Measurements from ENCODE around the gene TFIP11. TPM values are rescaled to one million over a fixed set of nuclear protein-coding genes. Genes with fewer than 3 reads are reported as not detected.
A peak's percentile ranks its signal among the peaks of the same experiment; 100 is the strongest.

Gene TFIP11
- total and polyA plus RNA-seq, 7 experiments from 2014 or later = 25.8 to 107 (median 67.9) TPM

DNA sequence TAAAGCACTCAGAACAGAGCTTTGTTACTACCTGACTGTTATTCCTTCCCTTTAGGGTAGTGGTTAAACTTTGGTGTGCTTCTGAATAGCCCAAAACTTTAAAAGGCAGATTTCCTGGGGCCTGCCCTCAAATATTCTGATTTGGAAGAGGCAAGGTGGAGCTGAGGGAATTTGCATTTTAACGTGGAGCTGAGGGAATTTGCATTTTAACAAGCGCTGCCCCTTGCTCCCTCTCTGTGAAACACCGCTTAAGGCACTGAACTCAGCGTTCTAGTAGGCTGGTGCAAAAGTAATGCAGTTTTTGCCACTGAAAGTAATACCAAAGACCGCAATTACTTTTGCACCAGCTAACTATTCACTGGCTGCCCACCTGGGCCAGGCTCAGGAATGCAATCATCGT, 42.7 kb upstream of the TFIP11 start:
- no peak overlapping the region for H3K27ac ChIP-seq (ENCODE audit: low read depth, low read length)
- H3K4me1 ChIP-seq (ENCODE audit: control insufficient read depth in 2 of 2, insufficient read depth in 2 of 2, low read length in 2 of 2) = no peaks in the 10 kb centered on the region
- ChIA-PET POLR2A (interaction anchor here (0.5 kb wide), 1 partner anchor 102 kb away, joined by 3 read pairs; no protein-coding TSS in a partner anchor), CTCF (interaction anchor here (0.6 kb wide), 1 partner anchor 88 kb away, joined by 3 read pairs; no protein-coding TSS in a partner anchor)
- intact Hi-C loops (cut with micrococcal nuclease) = no loop called here
- Mint-ChIP-seq H3K4me1 (peaks cover 0 to 37% (median 10%) of the 10 kb centered on the region in 7 donors), H3K27me3 (no peaks in the 10 kb centered on the region), H3K36me3 (peaks cover 0 to 9% (median 0%) of the 10 kb centered on the region in 5 donors), H3K27ac (no peak overlapping the region), H3K4me3 (no peak overlapping the region), H3K9me3 (peaks cover 0 to 2% (median 0%) of the 10 kb centered on the region in 11 donors)
- ATAC-seq (no peak), DNase-seq (no peak)
- H3K36me3 ChIP-seq (ENCODE audit: control insufficient read depth in 2 of 3, insufficient read depth in 3 of 3, low read length in 3 of 3) = no peaks in the 10 kb centered on the region
- H3K4me3 ChIP-seq (ENCODE audit: low read length) = no peak overlapping the region
- H3K27me3 ChIP-seq (ENCODE audit: control insufficient read depth in 2 of 2, insufficient read depth in 2 of 2, low read length in 2 of 2) = no peaks in the 10 kb centered on the region
- no peaks in the 10 kb centered on the region for H3K9me3 ChIP-seq (ENCODE audit: control insufficient read depth in 2 of 3, low read length in 3 of 3)

DNA sequence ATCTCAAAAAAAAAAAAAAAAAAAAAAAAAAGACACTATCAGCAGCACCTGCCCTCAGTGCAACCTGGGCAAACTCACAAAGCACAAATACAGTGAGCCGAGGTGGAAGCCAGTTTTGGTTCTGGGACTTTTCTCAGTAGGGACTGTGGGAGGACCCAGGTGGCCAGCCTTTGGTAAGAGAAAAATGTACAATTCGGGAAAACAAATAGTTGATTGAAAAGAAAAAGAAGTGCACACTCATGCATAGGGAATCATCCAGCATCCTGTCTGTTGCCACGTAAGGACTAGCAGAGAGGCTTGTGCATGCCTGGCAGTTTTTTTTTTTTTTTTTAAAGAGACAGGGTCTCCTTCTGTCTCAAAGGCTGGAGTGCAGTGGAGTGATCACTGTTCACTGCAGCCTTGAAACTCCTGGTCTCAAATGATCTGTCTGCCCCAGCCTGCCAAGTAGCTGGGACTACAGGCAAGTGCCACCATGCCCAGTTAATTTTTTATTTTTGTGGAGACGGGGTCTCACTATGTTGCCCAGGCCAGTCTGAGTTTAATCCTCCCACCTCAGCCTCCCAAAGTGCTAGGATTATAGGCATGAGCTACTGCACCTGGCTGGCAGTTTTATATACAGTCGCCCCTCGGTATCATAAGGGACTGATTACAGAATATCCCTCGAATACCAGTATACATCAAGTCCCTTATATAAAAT, 40.9 kb upstream of the TFIP11 start:
- H3K27ac Mint-ChIP-seq = peak overlapping the region in 2 of 9 donors; percentile 51 to 67
- H3K4me3 Mint-ChIP-seq = no peak overlapping the region
- no peaks in the 10 kb centered on the region for H3K27me3 ChIP-seq (ENCODE audit: control insufficient read depth in 2 of 2, insufficient read depth in 2 of 2, low read length in 2 of 2)
- H3K27me3 Mint-ChIP-seq = no peaks in the 10 kb centered on the region
- no peak for DNase-seq
- peaks cover 0 to 2% (median 0%) of the 10 kb centered on the region in 11 donors for H3K9me3 Mint-ChIP-seq
- no peaks in the 10 kb centered on the region for H3K4me1 ChIP-seq (ENCODE audit: control insufficient read depth in 2 of 2, insufficient read depth in 2 of 2, low read length in 2 of 2)
- H3K4me1 Mint-ChIP-seq = peaks cover 0 to 29% (median 11%) of the 10 kb centered on the region in 7 donors
- ATAC-seq = no peak
- peaks cover 0 to 10% (median 0%) of the 10 kb centered on the region in 5 donors for H3K36me3 Mint-ChIP-seq
- no peaks in the 10 kb centered on the region for H3K9me3 ChIP-seq (ENCODE audit: control insufficient read depth in 2 of 3, low read length in 3 of 3)
- ChIA-PET CTCF (no interaction called here), POLR2A (no interaction called here)
- H3K36me3 ChIP-seq (ENCODE audit: control insufficient read depth in 2 of 3, insufficient read depth in 3 of 3, low read length in 3 of 3) = no peaks in the 10 kb centered on the region
- intact Hi-C loops (cut with micrococcal nuclease) = no loop called here
- H3K27ac ChIP-seq (ENCODE audit: low read depth, low read length) = no peak overlapping the region
- H3K4me3 ChIP-seq (ENCODE audit: low read length) = no peak overlapping the region

DNA sequence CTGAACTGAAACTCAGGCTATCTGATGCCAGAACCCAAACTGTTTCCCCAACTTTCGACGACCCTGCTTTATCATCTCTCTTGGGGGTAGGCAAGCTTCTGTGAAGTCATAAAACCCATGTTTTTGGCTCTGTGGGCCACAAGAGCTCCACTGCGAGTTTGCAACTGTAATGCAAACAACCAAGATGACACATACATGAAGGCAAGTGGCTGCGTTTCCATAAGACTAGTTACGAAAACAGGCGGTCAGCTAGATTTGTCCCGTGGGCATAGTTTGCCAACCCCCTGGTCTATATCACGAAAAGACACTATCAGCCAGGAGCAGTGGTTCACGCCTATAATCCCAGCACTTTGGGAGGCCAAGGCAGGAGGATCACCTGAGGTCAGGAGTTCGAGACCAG, 40.2 kb upstream of the TFIP11 start:
- peaks cover 0 to 33% (median 11%) of the 10 kb centered on the region in 7 donors for H3K4me1 Mint-ChIP-seq
- peaks cover 0 to 2% of the 10 kb centered on the region in 2 donors for H3K4me1 ChIP-seq (ENCODE audit: control insufficient read depth in 2 of 2, insufficient read depth in 2 of 2, low read length in 2 of 2)

GRCh38 chr22:26551568-26551967, 39.3 kb upstream of the TFIP11 start:
- ATAC-seq (no peak), DNase-seq (no peak)
- H3K4me3 Mint-ChIP-seq = no peak overlapping the region
- Histone ChIP-seq H3K27ac (ENCODE audit: low read depth, low read length) (no peak overlapping the region), H3K36me3 (ENCODE audit: control insufficient read depth in 2 of 3, insufficient read depth in 3 of 3, low read length in 3 of 3) (no peaks in the 10 kb centered on the region), H3K4me1 (ENCODE audit: control insufficient read depth in 2 of 2, insufficient read depth in 2 of 2, low read length in 2 of 2) (peaks cover 0 to 9% of the 10 kb centered on the region in 2 donors), H3K27me3 (ENCODE audit: control insufficient read depth in 2 of 2, insufficient read depth in 2 of 2, low read length in 2 of 2) (no peaks in the 10 kb centered on the region), H3K4me3 (ENCODE audit: low read length) (no peak overlapping the region), H3K9me3 (ENCODE audit: control insufficient read depth in 2 of 3, low read length in 3 of 3) (no peaks in the 10 kb centered on the region)
- H3K36me3 Mint-ChIP-seq = peaks cover 0 to 11% (median 3%) of the 10 kb centered on the region in 5 donors
- intact Hi-C loops (cut with micrococcal nuclease) = no loop called here
- H3K4me1 Mint-ChIP-seq = peaks cover 3 to 35% (median 13%) of the 10 kb centered on the region in 7 donors
- CTCF ChIA-PET = no interaction called here
- POLR2A ChIA-PET = no interaction called here
- peaks cover 0 to 4% (median 0%) of the 10 kb centered on the region in 11 donors for H3K9me3 Mint-ChIP-seq
- H3K27me3 Mint-ChIP-seq = no peaks in the 10 kb centered on the region
- H3K27ac Mint-ChIP-seq = peak overlapping the region in 1 of 9 donors; percentile 73

More for the DNA sequence above, 40.2 kb upstream of the TFIP11 start:
- Histone ChIP-seq H3K27me3 (ENCODE audit: control insufficient read depth in 2 of 2, insufficient read depth in 2 of 2, low read length in 2 of 2) (no peaks in the 10 kb centered on the region), H3K36me3 (ENCODE audit: control insufficient read depth in 2 of 3, insufficient read depth in 3 of 3, low read length in 3 of 3) (no peaks in the 10 kb centered on the region), H3K27ac (ENCODE audit: low read depth, low read length) (no peak overlapping the region), H3K4me3 (ENCODE audit: low read length) (no peak overlapping the region), H3K9me3 (ENCODE audit: control insufficient read depth in 2 of 3, low read length in 3 of 3) (no peaks in the 10 kb centered on the region)
- Mint-ChIP-seq H3K9me3 (peaks cover 0 to 1% (median 0%) of the 10 kb centered on the region in 11 donors), H3K36me3 (peaks cover 0 to 11% (median 0%) of the 10 kb centered on the region in 5 donors), H3K27ac (no peak overlapping the region), H3K27me3 (no peaks in the 10 kb centered on the region), H3K4me3 (no peak overlapping the region)
- intact Hi-C loops (cut with micrococcal nuclease) = no loop called here
- CTCF ChIA-PET = no interaction called here
- POLR2A ChIA-PET = no interaction called here
- DNase-seq (no peak), ATAC-seq (no peak)

DNA sequence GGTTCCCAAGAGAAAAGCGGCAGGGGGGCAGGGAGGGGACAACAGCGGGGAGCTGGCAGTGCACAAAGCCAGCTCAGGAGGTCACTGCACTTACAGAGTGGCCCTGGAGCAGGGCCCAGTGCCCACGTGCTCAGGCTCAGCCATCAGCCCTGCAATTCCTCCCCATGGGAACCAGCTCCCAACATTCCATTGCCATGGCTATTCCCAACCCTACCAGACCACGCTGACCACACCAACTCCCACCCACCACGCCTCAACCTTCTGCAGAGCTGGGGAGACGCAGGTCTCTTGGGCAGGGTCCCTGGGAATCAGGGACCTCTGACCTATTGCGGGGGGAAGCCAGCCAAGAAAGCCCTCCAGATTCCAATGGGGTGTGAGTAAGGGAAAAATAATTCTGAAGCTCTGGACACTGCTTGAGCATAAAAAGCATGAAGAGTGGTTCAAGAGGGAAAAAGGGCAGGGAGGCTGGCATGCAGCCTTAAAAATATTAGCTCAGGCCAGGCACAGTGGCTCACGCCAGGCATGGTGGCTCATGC, 38.3 kb upstream of the TFIP11 start:
- H3K9me3 ChIP-seq (ENCODE audit: control insufficient read depth in 2 of 3, low read length in 3 of 3) = no peaks in the 10 kb centered on the region
- H3K27me3 ChIP-seq (ENCODE audit: control insufficient read depth in 2 of 2, insufficient read depth in 2 of 2, low read length in 2 of 2) = no peaks in the 10 kb centered on the region
- ChIA-PET CTCF (no interaction called here), POLR2A (no interaction called here)
- H3K36me3 ChIP-seq (ENCODE audit: control insufficient read depth in 2 of 3, insufficient read depth in 3 of 3, low read length in 3 of 3) = no peaks in the 10 kb centered on the region
- intact Hi-C loops (cut with micrococcal nuclease) = no loop called here
- Mint-ChIP-seq H3K9me3 (peaks cover 0 to 5% (median 0%) of the 10 kb centered on the region in 11 donors), H3K4me3 (no peak overlapping the region), H3K27me3 (no peaks in the 10 kb centered on the region), H3K27ac (no peak overlapping the region), H3K36me3 (peaks cover 0 to 13% (median 7%) of the 10 kb centered on the region in 5 donors), H3K4me1 (peaks cover 8 to 40% (median 15%) of the 10 kb centered on the region in 7 donors)
- ATAC-seq (no peak), DNase-seq (no peak)
- H3K4me3 ChIP-seq (ENCODE audit: low read length) = no peak overlapping the region
- no peak overlapping the region for H3K27ac ChIP-seq (ENCODE audit: low read depth, low read length)
- H3K4me1 ChIP-seq (ENCODE audit: control insufficient read depth in 2 of 2, insufficient read depth in 2 of 2, low read length in 2 of 2) = peaks cover 0 to 9% of the 10 kb centered on the region in 2 donors

DNA sequence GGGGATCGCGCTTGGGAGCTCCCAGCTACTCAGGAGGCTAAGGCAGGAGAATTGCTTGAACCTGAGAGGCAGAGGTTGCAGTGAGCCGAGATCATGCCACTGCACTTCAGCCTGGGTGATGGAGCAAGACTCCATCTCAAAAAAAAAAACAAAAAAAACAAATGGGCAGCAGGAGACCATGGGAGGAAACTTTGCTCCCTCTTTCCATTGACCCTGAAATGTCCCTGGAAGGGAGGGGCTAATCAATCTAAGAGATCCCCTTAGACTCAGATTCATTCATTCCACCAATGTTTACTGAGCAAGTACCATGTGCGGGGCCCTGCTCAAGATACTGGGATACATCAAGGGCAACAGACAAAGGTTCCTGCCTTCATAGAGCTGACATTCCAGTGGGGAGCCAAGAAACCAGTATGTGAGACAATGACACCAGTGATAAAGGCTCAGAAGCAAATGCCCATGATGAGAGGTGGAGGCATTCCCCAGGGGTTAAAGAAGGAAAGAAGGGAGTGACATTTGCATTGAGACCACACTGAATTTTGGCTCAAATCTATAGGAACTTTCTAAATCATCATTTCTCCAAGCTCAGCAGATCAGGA, 37.7 kb upstream of the TFIP11 start:
- ChIA-PET POLR2A (no interaction called here), CTCF (no interaction called here)
- H3K4me3 ChIP-seq (ENCODE audit: low read length) = no peak overlapping the region
- DNase-seq (no peak), ATAC-seq (no peak)
- Mint-ChIP-seq H3K36me3 (peaks cover 0 to 14% (median 7%) of the 10 kb centered on the region in 5 donors), H3K9me3 (peaks cover 0 to 5% (median 0%) of the 10 kb centered on the region in 11 donors), H3K27ac (peak overlapping the region in 1 of 9 donors; percentile 11), H3K4me3 (no peak overlapping the region), H3K27me3 (no peaks in the 10 kb centered on the region), H3K4me1 (peaks cover 8 to 42% (median 15%) of the 10 kb centered on the region in 7 donors)
- intact Hi-C loops (cut with micrococcal nuclease) = no loop called here
- H3K36me3 ChIP-seq (ENCODE audit: control insufficient read depth in 2 of 3, insufficient read depth in 3 of 3, low read length in 3 of 3) = no peaks in the 10 kb centered on the region
- no peaks in the 10 kb centered on the region for H3K9me3 ChIP-seq (ENCODE audit: control insufficient read depth in 2 of 3, low read length in 3 of 3)
- no peaks in the 10 kb centered on the region for H3K27me3 ChIP-seq (ENCODE audit: control insufficient read depth in 2 of 2, insufficient read depth in 2 of 2, low read length in 2 of 2)
- peaks cover 0 to 9% of the 10 kb centered on the region in 2 donors for H3K4me1 ChIP-seq (ENCODE audit: control insufficient read depth in 2 of 2, insufficient read depth in 2 of 2, low read length in 2 of 2)
- no peak overlapping the region for H3K27ac ChIP-seq (ENCODE audit: low read depth, low read length)

Data from naive thymus-derived CD4-positive, alpha-beta T cell (primary cell).